GM18508 (cell line): ENCODE data around the gene SYPL1.
A peak's percentile ranks its signal among the peaks of the same experiment; 100 is the strongest.
"Not testable (repeated sequence)": the region's sequence is repeated elsewhere in the genome, so short reads cannot be mapped to it uniquely, and the experiment has no call there.

ENCODE experiments used
- ATAC-seq: cut with Tn5 transposase; IDR thresholded peaks from one replicate; pipeline ENCODE4 v1.9.1; 2021; ENCODE audit warnings: moderate number of reproducible peaks; ENCODE audit not compliant: insufficient read depth, unreplicated experiment

Gene SYPL1

GRCh38 chr7:106112118-106112971 is at the start of gene SYPL1:
Gene SYPL1, minus strand, starts transcription at chr7:106112312. Its CDS starts 104 bp downstream, at chr7:106112208.
- ATAC-seq: peak; percentile 42

DNA sequence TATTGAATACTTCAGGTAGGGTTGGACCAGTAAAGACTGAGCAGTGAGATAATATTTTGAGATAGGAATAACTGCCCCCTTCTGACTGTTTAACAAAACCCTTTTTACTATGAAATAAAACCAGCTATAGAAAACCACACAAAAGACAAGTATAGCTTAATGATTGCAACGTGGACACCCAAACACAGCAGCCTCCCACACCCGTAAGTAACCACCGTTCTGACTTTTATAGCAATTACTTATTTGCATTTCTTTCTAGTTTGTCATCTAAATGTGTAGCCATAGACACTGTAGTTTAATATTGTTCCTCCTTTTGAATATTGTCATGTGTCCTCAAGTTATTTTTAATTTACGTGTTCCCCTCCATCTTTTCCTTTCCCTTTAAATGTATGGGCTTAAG is 42.9 kb upstream of the SYPL1 start:
- no peak for ATAC-seq

- ATAC-seq: no peak
These were observed 41.9 kb upstream of the SYPL1 start for GRCh38 chr7:106153891-106154449.

DNA sequence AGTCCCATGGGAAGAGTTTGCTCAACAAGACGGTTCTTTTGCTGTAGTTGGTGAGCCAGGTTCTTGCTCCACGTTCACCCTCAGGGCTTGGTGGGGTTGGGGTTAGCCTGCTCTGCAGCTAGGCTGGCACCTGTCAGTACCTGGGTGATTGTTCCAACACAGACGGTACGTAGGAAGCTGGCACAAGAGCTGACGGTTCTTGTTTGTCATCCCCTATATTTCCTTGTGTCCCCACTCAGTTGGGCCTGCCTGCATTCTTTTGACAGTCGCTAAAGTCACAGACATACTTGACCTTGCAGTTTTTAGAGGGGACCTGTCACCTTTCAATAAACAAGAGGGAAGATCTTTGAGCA is 40.2 kb upstream of the SYPL1 start:
- ATAC-seq: no peak

DNA sequence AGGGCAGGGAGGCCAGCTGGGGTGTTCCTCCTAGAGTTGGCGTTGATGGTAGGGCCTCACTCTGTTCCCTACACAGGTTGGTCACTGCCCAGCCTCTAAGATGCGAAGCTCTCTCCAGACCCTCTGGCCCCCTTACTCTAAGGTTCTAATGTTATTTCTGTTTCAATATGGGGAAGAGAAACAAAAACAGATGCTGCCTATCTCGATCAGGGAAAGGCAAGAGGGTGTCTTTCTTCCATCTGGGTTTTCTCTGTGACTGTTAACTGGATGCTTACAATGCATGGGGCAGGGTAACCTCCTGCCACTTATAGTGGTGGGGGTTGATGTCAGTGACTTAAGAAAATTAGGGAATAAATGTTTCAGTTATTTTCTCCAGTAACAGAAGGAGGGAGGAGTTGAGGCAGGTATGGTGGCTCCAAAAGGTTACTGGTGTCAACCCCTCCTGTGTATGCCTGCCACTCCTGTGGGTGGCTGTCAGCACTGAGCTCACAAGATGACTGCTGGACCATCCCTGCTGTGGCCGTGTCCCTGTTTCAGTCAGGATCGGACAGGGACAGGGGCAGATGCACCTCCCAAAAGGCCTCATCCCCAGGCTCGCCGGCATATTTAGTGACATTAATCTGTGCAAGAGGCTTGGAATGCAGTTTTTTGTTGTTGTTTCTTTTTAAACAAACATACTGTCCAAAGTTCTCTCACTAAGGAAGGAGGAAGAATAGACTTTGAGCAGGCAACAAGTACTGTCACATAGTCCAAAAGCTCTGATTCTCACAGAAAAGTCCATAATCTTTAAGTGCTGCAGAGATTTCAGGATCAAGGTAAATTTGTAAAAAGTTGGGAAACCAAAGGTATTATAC is 39.6 kb upstream of the SYPL1 start:
- no peak for ATAC-seq

GRCh38 chr7:106143711-106144337 is 31.7 kb upstream of the SYPL1 start:
- no peak for ATAC-seq

DNA sequence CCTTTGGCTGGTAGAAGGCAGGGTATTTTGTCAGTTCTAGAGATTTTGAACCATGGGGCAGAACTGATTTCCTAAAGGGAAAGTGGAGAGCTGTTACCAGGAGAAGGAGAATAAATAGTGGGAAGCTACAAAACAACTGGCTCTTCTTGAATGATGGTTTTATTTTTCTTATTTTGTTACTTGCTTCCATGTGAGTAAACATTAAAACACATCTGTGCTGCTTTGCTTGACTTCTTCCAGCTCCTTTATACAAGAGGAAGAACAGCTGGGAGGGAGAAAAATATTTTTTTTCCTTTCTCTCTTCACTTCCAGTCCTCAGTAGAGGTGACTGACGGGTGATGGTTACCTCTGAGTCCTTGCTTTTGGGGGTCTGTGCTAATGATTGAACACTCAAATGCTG is 30.0 kb upstream of the SYPL1 start:
- ATAC-seq: no peak

DNA sequence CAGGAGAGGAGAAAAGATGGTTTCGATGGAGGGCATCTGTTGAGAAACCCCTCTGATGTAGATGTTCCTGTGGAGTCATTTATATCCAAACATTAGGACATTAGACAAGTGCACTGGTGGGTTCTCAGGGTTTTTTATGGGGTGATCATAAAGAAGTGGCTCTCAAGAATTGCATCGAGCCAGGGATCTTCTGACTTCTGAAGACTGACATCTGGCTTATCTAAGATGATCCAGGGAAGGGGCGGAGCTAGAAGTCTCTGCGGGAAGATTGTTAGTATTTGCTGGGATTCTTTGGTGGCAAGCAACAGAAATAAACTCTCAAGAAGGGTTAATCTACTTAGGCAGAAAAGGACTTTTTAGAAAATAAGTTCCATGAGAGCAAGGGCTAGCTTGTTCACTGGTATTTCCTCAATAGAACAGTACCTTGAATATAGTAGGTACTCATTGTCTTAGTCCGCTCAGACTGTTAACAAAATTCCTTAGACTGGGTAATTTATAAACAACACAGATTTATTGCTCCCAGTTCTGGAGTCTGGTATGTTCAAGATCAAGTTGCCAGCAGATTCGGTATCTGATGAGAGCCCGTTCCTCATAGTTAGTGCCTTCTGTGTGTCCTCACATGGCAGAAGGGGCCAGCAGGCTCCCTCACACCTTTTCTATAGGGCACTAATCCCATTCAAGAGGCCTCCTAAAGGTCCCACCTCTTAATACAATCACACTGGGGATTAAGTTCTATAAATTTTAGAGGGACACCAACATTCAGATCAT is 28.5 kb upstream of the SYPL1 start:
- no peak for ATAC-seq

DNA sequence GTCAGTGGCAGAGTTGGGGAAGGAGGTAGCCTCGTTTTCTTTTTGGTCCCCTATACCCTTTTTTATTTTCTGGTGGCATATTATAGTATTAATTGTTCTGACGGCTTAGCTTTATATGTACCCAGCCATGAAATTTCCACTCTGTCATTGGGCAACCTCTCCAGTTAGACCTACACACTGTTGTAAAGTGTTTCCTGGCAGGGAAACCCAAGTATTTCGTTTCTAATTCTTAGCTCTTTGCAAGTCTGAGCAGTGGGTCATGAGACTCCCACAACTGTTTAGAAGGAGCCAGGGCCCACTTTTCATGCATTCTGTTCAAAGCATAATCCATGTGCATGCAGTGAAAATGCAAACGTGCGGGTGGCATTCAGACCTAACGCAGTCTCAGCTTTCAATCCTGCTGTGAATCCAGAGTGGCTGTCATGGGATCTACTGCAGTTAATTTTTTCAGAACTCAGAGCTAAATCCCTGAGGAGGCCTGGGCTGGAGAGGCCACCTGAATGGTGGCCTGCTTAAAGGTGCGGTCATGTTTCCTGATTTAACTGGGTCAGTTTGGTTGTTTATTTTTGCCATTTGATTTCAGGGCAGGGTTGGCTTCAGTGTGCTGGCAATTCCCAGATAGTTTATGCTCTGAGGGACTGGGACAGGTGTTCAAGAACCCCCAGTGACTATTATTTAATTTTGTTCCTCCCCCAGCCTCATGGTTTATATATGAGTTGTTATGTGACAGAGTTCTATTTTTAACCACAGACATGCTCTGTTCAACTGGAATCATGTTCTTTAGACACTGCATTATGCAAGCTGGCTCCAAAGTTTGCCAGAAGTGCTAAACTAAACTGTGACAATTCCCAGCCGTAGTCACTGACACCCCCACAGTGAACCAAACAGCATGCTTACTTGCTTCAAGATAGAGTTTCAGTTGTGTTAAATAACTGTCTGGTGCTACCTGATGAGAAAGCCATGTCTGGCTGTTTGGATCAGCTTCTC is 27.4 kb upstream of the SYPL1 start:
- ATAC-seq: no peak

GRCh38 chr7:106138776-106139175 is 26.7 kb upstream of the SYPL1 start:
- no peak for ATAC-seq

DNA sequence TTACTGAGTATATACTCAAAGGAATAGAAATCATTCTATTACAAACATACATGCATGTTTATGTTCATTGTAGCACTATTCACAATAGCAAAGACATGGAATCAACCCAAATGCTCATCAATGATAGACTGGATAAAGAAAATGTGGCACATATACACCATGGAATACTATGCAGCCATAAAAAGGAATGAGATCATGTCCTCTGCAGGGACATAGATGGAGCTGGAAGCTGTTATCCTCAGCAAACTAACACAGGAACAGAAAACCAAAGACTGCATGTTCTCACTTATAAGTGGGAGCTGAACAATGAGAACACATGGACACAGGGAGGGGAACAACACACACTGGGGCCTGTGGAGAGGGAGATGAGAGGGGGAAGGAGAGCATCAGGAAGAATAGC is 26.1 kb upstream of the SYPL1 start:
- not testable (repeated sequence) for ATAC-seq

DNA sequence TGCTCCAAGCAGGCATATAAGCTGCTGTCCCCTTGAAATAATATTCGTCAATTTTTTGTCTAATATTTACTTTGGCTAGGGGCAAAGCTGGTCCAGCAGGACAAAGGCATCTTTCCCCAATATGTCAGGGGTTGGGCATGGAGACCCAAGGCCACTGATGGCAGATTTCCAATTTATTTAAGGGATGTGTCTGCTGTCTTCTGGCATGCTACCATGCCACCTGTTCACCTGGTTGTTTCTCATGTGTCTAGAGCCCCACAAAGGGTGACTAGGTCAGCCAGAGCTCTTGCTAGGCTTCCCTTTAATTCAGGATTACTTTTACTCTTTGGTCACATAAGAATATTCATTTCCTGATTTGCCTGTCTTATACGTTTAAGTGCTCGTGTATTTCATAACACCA is 22.1 kb upstream of the SYPL1 start:
- no peak for ATAC-seq

GRCh38 chr7:106129291-106129690 is 17.2 kb upstream of the SYPL1 start:
- no peak for ATAC-seq

DNA sequence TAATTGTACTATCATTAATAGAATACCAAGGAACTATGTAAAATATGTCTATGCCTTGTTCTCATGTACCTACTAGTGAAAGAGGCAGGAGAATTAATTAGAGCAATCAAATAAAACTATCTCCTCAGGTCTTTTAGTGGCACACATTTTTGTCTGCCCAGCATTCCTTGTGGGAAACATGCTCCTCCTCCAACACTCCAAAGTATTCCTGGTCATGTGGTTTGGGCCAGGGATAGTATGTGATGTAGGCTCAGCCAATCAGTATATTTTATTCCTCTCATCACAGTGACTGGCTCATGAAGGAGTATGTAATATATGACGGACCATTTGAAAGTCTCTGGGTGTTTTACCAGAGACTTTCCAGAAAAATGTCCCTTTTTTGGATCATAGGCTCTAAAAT is 16.7 kb upstream of the SYPL1 start:
- no peak for ATAC-seq

DNA sequence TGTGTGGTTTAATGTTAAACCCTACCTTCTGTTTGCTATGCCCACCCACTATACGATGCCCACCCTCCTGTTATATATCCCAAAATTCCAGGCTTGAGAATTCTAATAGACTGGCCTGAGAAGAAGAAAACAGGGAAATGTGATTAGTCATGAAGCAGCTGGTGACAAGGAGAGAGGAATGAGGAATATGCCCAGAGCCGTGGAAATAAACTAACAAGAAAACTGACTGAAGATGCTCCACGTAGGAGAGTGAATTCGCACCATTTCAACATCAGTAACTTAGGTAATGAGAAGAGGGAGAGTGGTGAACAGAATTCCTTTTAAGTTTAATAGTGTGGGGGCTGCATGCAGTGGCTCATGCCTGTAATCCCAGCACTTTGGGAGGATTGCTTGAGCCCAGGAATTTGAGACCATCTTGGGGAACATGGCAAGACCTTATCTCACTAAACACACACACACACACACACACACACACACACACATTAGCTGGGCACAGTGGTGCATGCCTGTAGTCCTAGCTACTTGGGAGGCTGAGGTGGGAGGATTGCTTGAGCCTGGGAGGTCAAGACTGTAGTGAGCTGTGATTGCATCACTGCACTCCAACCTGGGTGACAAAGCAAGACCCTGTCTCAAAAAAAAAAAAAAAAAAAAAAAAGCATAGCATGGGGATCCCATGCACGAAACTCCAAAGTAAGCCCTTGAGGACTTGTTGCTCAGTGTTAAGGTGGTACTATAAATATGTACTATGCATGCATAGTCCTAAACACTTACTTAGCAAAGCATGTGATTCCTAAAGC is 16.1 kb upstream of the SYPL1 start:
- ATAC-seq: no peak

GRCh38 chr7:106126170-106126938 is 14.2 kb upstream of the SYPL1 start:
- ATAC-seq: no peak

- no peak for ATAC-seq
These were observed 13.3 kb upstream of the SYPL1 start for GRCh38 chr7:106125417-106125816.
